GM18870 (cell line): ENCODE data around the gene MYB.
"Not testable (repeated sequence)": the region's sequence is repeated elsewhere in the genome, so short reads cannot be mapped to it uniquely, and the experiment has no call there.

ENCODE experiments used
- ATAC-seq: cut with Tn5 transposase; IDR thresholded peaks from one replicate; pipeline ENCODE4 v1.9.1; 2021; ENCODE audit warnings: moderate library complexity; ENCODE audit not compliant: unreplicated experiment

MYB gene

GRCh38 chr6:135246412-135247012, 65.4 kb downstream of the MYB start:
- not testable (repeated sequence) for ATAC-seq

GRCh38 chr6:135250234-135250633, 69.1 kb downstream of the MYB start:
- no peak for ATAC-seq

GRCh38 chr6:135250751-135251497, 69.8 kb downstream of the MYB start:
- no peak for ATAC-seq

- no peak for ATAC-seq
Measured at GRCh38 chr6:135251498-135252441, 70.7 kb downstream of the MYB start.

- no peak for ATAC-seq
Measured at GRCh38 chr6:135254471-135254870, 73.4 kb downstream of the MYB start.

- ATAC-seq = no peak
Measured at GRCh38 chr6:135256866-135257265, 75.8 kb downstream of the MYB start.

GRCh38 chr6:135257631-135258405, 76.7 kb downstream of the MYB start:
- ATAC-seq = no peak

GRCh38 chr6:135258970-135259369, 77.9 kb downstream of the MYB start:
- no peak for ATAC-seq

- ATAC-seq = no peak
Measured at GRCh38 chr6:135260612-135261011, 79.5 kb downstream of the MYB start.

GRCh38 chr6:135261872-135262725, 81.0 kb downstream of the MYB start:
- ATAC-seq = no peak

- ATAC-seq = no peak
Measured at GRCh38 chr6:135265278-135265677, 84.2 kb downstream of the MYB start.

- no peak for ATAC-seq
Measured at GRCh38 chr6:135266675-135267074, 85.6 kb downstream of the MYB start.

- no peak for ATAC-seq
Measured at GRCh38 chr6:135267085-135267484, 86.0 kb downstream of the MYB start.

- ATAC-seq = no peak
Measured at GRCh38 chr6:135268263-135268662, 87.2 kb downstream of the MYB start.

- no peak for ATAC-seq
Measured at GRCh38 chr6:135268740-135269139, 87.6 kb downstream of the MYB start.
